ENCODE results near the gene NRXN3. TPM values are rescaled to one million over a fixed set of nuclear protein-coding genes. Genes with fewer than 3 reads are reported as not detected.

NRXN3 gene
- total RNA-seq, 1 experiment from 2014 or later: not detected

GRCh38 chr14:78631551-78631950 is 461.4 kb downstream of the NRXN3 start:
- CTCF ChIA-PET: no interaction called here
- no TSS peak for BruUV-seq (replicated peaks)
- intact Hi-C loops (cut with micrococcal nuclease; ENCODE audit: unreplicated experiment): no loop called here

GRCh38 chr14:78633752-78634151 is 463.6 kb downstream of the NRXN3 start:
- Mint-ChIP-seq H3K9me3 (ENCODE audit: low read depth, unreplicated experiment) (no peaks in the 10 kb centered on the region), H3K27ac (ENCODE audit: unreplicated experiment) (no peak overlapping the region), H3K4me1 (ENCODE audit: low read depth, unreplicated experiment) (no peaks in the 10 kb centered on the region), H3K36me3 (ENCODE audit: insufficient read depth, unreplicated experiment) (no peaks in the 10 kb centered on the region), H3K4me3 (ENCODE audit: low read depth, unreplicated experiment) (no peak overlapping the region), H3K27me3 (ENCODE audit: unreplicated experiment) (peaks cover 34% of the 10 kb centered on the region)
- CTCF ChIA-PET: interaction anchor here (0.5 kb wide), 1 partner anchor 49 kb away, joined by 3 read pairs; no protein-coding TSS in a partner anchor
- BruUV-seq (replicated peaks): no TSS peak
- TF ChIP-seq CTCF (IDR thresholded peaks at IDR 0.05; ENCODE audit: unreplicated experiment): no peak
- intact Hi-C loops (cut with micrococcal nuclease; ENCODE audit: unreplicated experiment): no loop called here
- DNase-seq: no peak

More at GRCh38 chr14:78631551-78631950, 461.4 kb downstream of the NRXN3 start:
- Mint-ChIP-seq H3K27me3 (ENCODE audit: unreplicated experiment) (peaks cover 30% of the 10 kb centered on the region), H3K27ac (ENCODE audit: unreplicated experiment) (no peak overlapping the region), H3K9me3 (ENCODE audit: low read depth, unreplicated experiment) (no peaks in the 10 kb centered on the region), H3K4me3 (ENCODE audit: low read depth, unreplicated experiment) (no peak overlapping the region), H3K36me3 (ENCODE audit: insufficient read depth, unreplicated experiment) (no peaks in the 10 kb centered on the region), H3K4me1 (ENCODE audit: low read depth, unreplicated experiment) (no peaks in the 10 kb centered on the region)
- no peak for DNase-seq
- TF ChIP-seq CTCF (IDR thresholded peaks at IDR 0.05; ENCODE audit: unreplicated experiment): no peak

GRCh38 chr14:78637489-78637888 is 467.3 kb downstream of the NRXN3 start:
- no peak for DNase-seq
- no peak overlapping the region for H3K4me3 Mint-ChIP-seq (ENCODE audit: low read depth, unreplicated experiment)
- H3K4me1 Mint-ChIP-seq (ENCODE audit: low read depth, unreplicated experiment): no peaks in the 10 kb centered on the region
- no peak for TF ChIP-seq CTCF (IDR thresholded peaks at IDR 0.05; ENCODE audit: unreplicated experiment)
- CTCF ChIA-PET: no interaction called here
- H3K9me3 Mint-ChIP-seq (ENCODE audit: low read depth, unreplicated experiment): no peaks in the 10 kb centered on the region
- no peaks in the 10 kb centered on the region for H3K36me3 Mint-ChIP-seq (ENCODE audit: insufficient read depth, unreplicated experiment)
- peaks cover 48% of the 10 kb centered on the region for H3K27me3 Mint-ChIP-seq (ENCODE audit: unreplicated experiment)
- no TSS peak for BruUV-seq (replicated peaks)
- intact Hi-C loops (cut with micrococcal nuclease; ENCODE audit: unreplicated experiment): no loop called here
- H3K27ac Mint-ChIP-seq (ENCODE audit: unreplicated experiment): no peak overlapping the region

GRCh38 chr14:78637908-78638475 is 467.8 kb downstream of the NRXN3 start:
- peaks cover 53% of the 10 kb centered on the region for H3K27me3 Mint-ChIP-seq (ENCODE audit: unreplicated experiment)
- H3K4me3 Mint-ChIP-seq (ENCODE audit: low read depth, unreplicated experiment): no peak overlapping the region
- CTCF ChIA-PET: no interaction called here
- no peaks in the 10 kb centered on the region for H3K4me1 Mint-ChIP-seq (ENCODE audit: low read depth, unreplicated experiment)
- TF ChIP-seq CTCF (IDR thresholded peaks at IDR 0.05; ENCODE audit: unreplicated experiment): no peak
- H3K36me3 Mint-ChIP-seq (ENCODE audit: insufficient read depth, unreplicated experiment): no peaks in the 10 kb centered on the region
- no TSS peak for BruUV-seq (replicated peaks)
- H3K9me3 Mint-ChIP-seq (ENCODE audit: low read depth, unreplicated experiment): no peaks in the 10 kb centered on the region
- no peak overlapping the region for H3K27ac Mint-ChIP-seq (ENCODE audit: unreplicated experiment)
- no peak for DNase-seq
- intact Hi-C loops (cut with micrococcal nuclease; ENCODE audit: unreplicated experiment): no loop called here
